Measurements from ENCODE around the gene NBEA.

Gene NBEA

DNA sequence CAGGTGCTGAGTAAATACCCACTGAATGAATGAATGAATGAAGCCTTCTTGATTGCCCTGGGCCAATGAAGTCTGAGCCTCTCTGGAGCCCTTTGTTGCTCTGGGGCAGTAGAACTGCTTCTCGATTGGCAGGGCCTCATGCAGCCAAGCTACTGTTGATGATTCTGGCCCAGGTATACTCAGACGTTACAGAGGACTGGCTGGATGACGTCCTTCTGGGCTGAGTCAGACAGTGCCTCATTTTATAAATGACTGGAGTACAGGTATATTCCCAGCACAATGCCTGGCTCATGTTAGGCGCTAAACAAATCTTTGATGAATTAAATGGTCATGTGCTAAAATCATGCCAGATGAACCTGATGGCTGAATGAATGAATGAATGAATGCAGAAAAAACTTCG lies 778.2 kb downstream of the NBEA start:
- no peak for DNase-seq

DNA sequence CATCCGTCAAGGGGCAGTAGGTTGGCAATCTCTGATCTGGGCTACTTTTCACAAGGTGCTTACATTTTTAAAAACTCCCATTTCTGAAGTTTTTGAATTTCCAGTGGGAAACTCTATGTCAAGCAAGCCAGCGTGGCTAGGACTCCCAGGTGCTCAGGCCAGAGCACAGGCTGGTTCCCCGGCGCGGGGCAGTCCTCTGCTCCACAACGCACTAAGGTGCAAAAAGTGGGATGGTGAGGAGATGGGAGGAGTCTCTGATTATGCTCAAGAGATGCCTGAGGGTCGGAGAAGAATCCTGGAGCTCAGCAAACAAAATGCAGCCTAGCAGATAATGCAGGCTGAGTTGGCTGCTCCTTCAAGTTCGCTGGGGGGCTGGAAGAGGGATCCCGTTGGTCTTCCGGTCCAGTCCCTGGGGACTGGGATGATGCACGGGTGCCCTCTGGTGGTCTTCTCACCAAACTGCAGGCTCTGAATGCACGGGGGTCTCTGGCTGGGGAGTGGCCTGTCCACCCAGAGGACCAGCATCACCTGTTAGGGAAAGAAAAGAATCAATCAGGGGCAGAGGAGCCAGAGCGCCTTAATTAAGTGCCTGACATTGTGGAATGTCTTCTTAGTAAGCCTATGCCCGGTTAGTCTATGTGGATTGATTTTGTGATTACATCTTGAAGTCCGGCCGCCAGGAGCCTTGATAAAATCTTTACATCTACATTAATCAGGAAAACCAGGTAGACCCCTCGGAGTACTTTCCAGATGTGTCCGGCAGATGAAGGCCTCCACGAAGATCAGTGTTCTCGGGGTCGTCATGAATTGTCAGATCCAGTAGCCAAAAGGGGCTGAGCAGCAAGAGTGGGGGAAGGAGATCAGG lies 778.9 kb downstream of the NBEA start:
- no peak for DNase-seq
